Glomerular visceral epithelial cell (primary cell): ENCODE measurements around the gene MTHFD2.

Experiments
- DNase-seq: peaks from one replicate; pipeline ENCODE4 v3.0.0-alpha.2; 2016; ENCODE audit errors: extremely low spot score

MTHFD2 gene

GRCh38 chr2:74264281-74264680 is 65.9 kb downstream of the MTHFD2 start:
- DNase-seq, result no peak

GRCh38 chr2:74267068-74267467 is 68.7 kb downstream of the MTHFD2 start:
- no peak for DNase-seq
